GM12878 (cell line): ENCODE data around the gene ACTN3. TPM values are rescaled to one million over a fixed set of nuclear protein-coding genes. Genes with fewer than 3 reads are reported as not detected.

Experiments used
- ATAC-seq: fragments of 200-7000 bp; cut with Tn5 transposase; 3 replicates; pipeline ENCODE4 v1.9.1; 2020; ENCODE audit warnings: mild to moderate bottlenecking, moderate library complexity
- BruUV-seq: library from RNA; stranded (reverse); fragments of 400-500 nt; replicated peaks from 2 replicates; lab custom pipeline; 2021; lab: Mats Ljungman, UMichigan
- CTCF ChIA-PET: fragments of 300-600 bp; sonication (Branson Sonifier 250); formaldehyde crosslinking; extraction: SDS; loops from one replicate; lab custom pipeline; 2021; ENCODE audit warnings: inconsistent platforms; lab: Yijun Ruan, JAX
- POLR2A ChIA-PET: fragments of 350-600 bp; formaldehyde crosslinking; extraction: SDS; loops from one replicate; lab custom pipeline; 2021; ENCODE audit warnings: inconsistent platforms; lab: Charles Lee
- RAD21 ChIA-PET: fragments of 300-600 bp; sonication (Branson Sonifier 250); formaldehyde crosslinking; loops from one replicate; lab custom pipeline; 2023; ENCODE audit warnings: antibody characterized with exemption; ENCODE audit not compliant: unreplicated experiment; lab: Charles Lee
- SMC1A ChIA-PET: fragments of 300-600 bp; sonication (Branson Sonifier 250); formaldehyde crosslinking; loops from one replicate; lab custom pipeline; 2023; ENCODE audit not compliant: unreplicated experiment, uncharacterized antibody; lab: Charles Lee
- DNase-seq: peaks from one replicate; pipeline ENCODE4 v3.0.0-alpha.2; 2011; ENCODE audit warnings: low read depth, low spot score
- FAIRE-seq: peaks from 3 replicates; lab custom pipeline; 2011; peaks lifted over from hg19 to GRCh38; lab: Jason Lieb, UNC
- H2AFZ ChIP-seq: 2 replicates; pipeline ENCODE4 v1.6.0; 2011; ENCODE audit warnings: low read depth, low read length, control low read depth; ENCODE audit not compliant: control insufficient read depth
- H3K27ac ChIP-seq: 2 replicates; pipeline ENCODE4 v1.5.1; 2011; ENCODE audit warnings: control low read depth; ENCODE audit not compliant: control insufficient read depth, insufficient read depth
- H3K27me3 ChIP-seq, 2 experiments: replicated peaks in 1 of 2; 2 replicates each; pipeline versions ENCODE4 v1.6.0 to v1.6.1; 2011; ENCODE audit warnings: low read length in 1 of 2; ENCODE audit not compliant: control insufficient read depth in 2 of 2, insufficient read depth in 2 of 2
- H3K36me3 ChIP-seq, 2 experiments: 2 replicates each; pipeline ENCODE4 v1.5.1; 2011; ENCODE audit warnings: low read length in 1 of 2; ENCODE audit not compliant: control insufficient read depth in 2 of 2, insufficient read depth in 2 of 2
- H3K4me1 ChIP-seq: 2 replicates; pipeline ENCODE4 v1.6.1; 2011; ENCODE audit warnings: mild to moderate bottlenecking, low read length, moderate library complexity, mixed read lengths; ENCODE audit not compliant: control insufficient read depth, insufficient read depth
- H3K4me2 ChIP-seq: 2 replicates; pipeline ENCODE4 v1.6.0; 2011; ENCODE audit warnings: control low read depth; ENCODE audit not compliant: control insufficient read depth, insufficient read depth
- H3K4me3 ChIP-seq: fragments of 200-600 bp; sonication (generic); 2 replicates; pipeline ENCODE4 v1.5.1; 2016
- H3K79me2 ChIP-seq: 2 replicates; pipeline ENCODE4 v1.6.0; 2011; ENCODE audit warnings: low read length; ENCODE audit not compliant: control insufficient read depth, insufficient read depth
- H3K9ac ChIP-seq: 2 replicates; pipeline ENCODE4 v1.8.0; 2011; ENCODE audit warnings: low read length, control low read depth, mixed read lengths; ENCODE audit not compliant: control insufficient read depth, insufficient read depth
- H3K9me3 ChIP-seq: replicated peaks from 3 replicates; pipeline ENCODE4 v1.5.1; 2011; ENCODE audit warnings: mild to moderate bottlenecking, low read length; ENCODE audit not compliant: control insufficient read depth, insufficient read depth
- H4K20me1 ChIP-seq: 2 replicates; pipeline ENCODE4 v1.6.0; 2011; ENCODE audit not compliant: control insufficient read depth, insufficient read depth
- ESRRA ChIP-seq: IDR thresholded peaks from 2 replicates; pipeline ENCODE4 v1.6.1; 2012; ENCODE audit warnings: mild to moderate bottlenecking, low read length, improper control_type of control experiment
- ETV6 ChIP-seq, 2 experiments: fragments of 450-650 bp in 1 of 2; IDR thresholded peaks in 1 of 2; conservative IDR thresholded peaks in 1 of 2; 2 replicates each; pipeline ENCODE4 v1.6.1; 2014; ENCODE audit warnings: antibody characterized with exemption in 1 of 2, borderline replicate concordance in 1 of 2, low read depth in 1 of 2, mild to moderate bottlenecking in 1 of 2, moderate library complexity in 1 of 2
- IKZF2 ChIP-seq, 2 experiments: fragments of 450-650 bp; IDR thresholded peaks; 2 replicates each; pipeline ENCODE4 v1.6.1; 2017; ENCODE audit warnings: mild to moderate bottlenecking in 2 of 2, moderate library complexity in 2 of 2
- PBX3 ChIP-seq: IDR thresholded peaks from 2 replicates; pipeline ENCODE4 v1.6.1; 2011; ENCODE audit warnings: mild to moderate bottlenecking, low read depth, low read length, moderate library complexity; ENCODE audit not compliant: insufficient replicate concordance
- SKIL ChIP-seq: fragments of 450-650 bp; IDR thresholded peaks from 2 replicates; pipeline ENCODE4 v1.6.1; 2017; ENCODE audit warnings: mild to moderate bottlenecking, low read depth, inconsistent platforms; ENCODE audit not compliant: poor library complexity, severe bottlenecking
- ZNF207 ChIP-seq: fragments of 450-650 bp; IDR thresholded peaks from 2 replicates; pipeline ENCODE4 v1.6.1; 2014; ENCODE audit warnings: antibody characterized with exemption, mild to moderate bottlenecking, borderline replicate concordance
- WGBS: methylation state at CpG from one replicate; pipeline ENCODE4 v1.1.6; 2016; ENCODE audit warnings: low lambda C conversion rate; ENCODE audit not compliant: insufficient replicate concordance, insufficient coverage; ENCODE audit errors: missing lambda C conversion rate; 5-methylcytosine and 5-hydroxymethylcytosine counted together
- in situ Hi-C: fragments of 300-500 bp; cut with MboI; formaldehyde crosslinking; loops from 9 replicates; pipeline ENCODE4 v1.14.3; 2018; ENCODE audit warnings: mixed read lengths
- intact Hi-C: fragments of 100-400 bp; cut with micrococcal nuclease; formaldehyde crosslinking; loops from one replicate; pipeline ENCODE4 v1.14.2; 2022; ENCODE audit not compliant: unreplicated experiment
- polyA plus RNA-seq, 11 experiments: library from polyadenylated mRNA; depleted of rRNA in 4 of 11; unstranded in 6 of 11; stranded (reverse) in 5 of 11; fragments of >200 nt; fragmentation: Nextera tagmentation in 4 of 11; fragmentation: Illumina TruSeq in 1 of 11; extraction: Ambion mirVana in 4 of 11; extraction: Trizol in 1 of 11; gene quantifications; 1 replicate in 1 of 11; 2 replicates in 10 of 11; pipeline versions ENCODE4 v1.2.1 to v1.2.3, GENCODE V29; 2011 to 2016; ENCODE audit warnings: inconsistent platforms in 2 of 11, missing spikeins in 2 of 11, low read depth in 1 of 11
- total RNA-seq, 4 experiments: library from RNA; depleted of rRNA in 3 of 4; stranded (reverse); fragments of >200 nt in 3 of 4; fragmentation: Illumina TruSeq in 1 of 4; extraction: Trizol in 1 of 4; gene quantifications; 2 replicates each; pipeline versions ENCODE4 v1.2.1 to v1.2.3, GENCODE V29; 2013 to 2021

ACTN3 gene
- total and polyA plus RNA-seq, 10 of the 15 experiments (the other 5 are each of a cell fraction or from before 2014, with no cell fraction given) = 0.06 to 0.67 (median 0.17) TPM; not detected in 3

DNA sequence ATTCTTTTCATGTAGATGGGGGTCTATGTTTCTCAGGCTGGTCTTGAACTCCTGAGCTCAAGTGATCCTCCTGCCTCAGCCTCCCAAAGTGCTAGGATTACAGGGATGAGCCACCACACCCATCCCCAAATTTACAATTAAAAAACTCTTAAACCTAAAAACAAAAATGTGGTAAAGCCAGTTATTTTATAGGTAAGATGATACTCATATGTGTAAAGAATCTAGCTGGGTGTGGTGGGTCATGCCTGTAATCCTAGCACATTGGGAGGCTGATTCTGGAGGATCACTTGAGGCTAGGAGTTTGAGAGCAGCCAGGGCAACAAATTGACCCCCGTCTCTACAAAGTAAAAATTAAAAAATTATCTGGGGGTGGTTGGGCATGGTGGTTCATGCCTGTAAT is 65.8 kb downstream of the ACTN3 start:
- Histone ChIP-seq H4K20me1 (peaks cover 2% of the 10 kb centered on the region), H3K36me3 (no peaks in the 10 kb centered on the region), H3K4me1 (peaks cover 32% of the 10 kb centered on the region), H3K4me3 (no peak overlapping the region), H3K79me2 (peaks cover 18% of the 10 kb centered on the region), H3K4me2 (no peak overlapping the region), H3K27me3 (no peaks in the 10 kb centered on the region), H2AFZ (no peak overlapping the region), H3K9me3 (no peaks in the 10 kb centered on the region), H3K27ac (no peak overlapping the region), H3K9ac (no peak overlapping the region)
- no peak for ATAC-seq
- FAIRE-seq = no peak
- RAD21 ChIA-PET = interaction anchor here (1.3 to 1.4 kb wide), 2 partner anchors 26 to 33 kb away, joined by 3 to 4 read pairs; partner anchors contain the start of gene RBM4
- 100% methylated on average over 1 of the region's 1 CpG for WGBS
- no TSS peak for BruUV-seq
- CTCF ChIA-PET = interaction anchor here (0.8 to 1.4 kb wide), 3 partner anchors 14 to 66 kb away, joined by 3 to 4 read pairs (median 3); partner anchors contain the start of genes CCDC87 and ZDHHC24
- SMC1A ChIA-PET = interaction anchor here (2.3 to 2.9 kb wide), 2 partner anchors 26 to 65 kb away, joined by 10 to 12 read pairs; partner anchors contain the start of genes RBM4 and RBM4B
- in situ Hi-C loops = no loop called here
- intact Hi-C loops = no loop called here
- POLR2A ChIA-PET = interaction anchor here (1.1 to 1.2 kb wide), 3 partner anchors 9 to 65 kb away, joined by 3 to 6 read pairs (median 3); no protein-coding TSS in a partner anchor
- no peak for TF ChIP-seq PBX3
- TF ChIP-seq SKIL = no peak
- TF ChIP-seq ZNF207 = no peak
- no peak for TF ChIP-seq ESRRA
- no peak for TF ChIP-seq IKZF2 (IDR thresholded peaks at IDR 0.05)
- TF ChIP-seq ETV6 (conservative IDR thresholded peaks at IDR 0.05 in 1 of 2, IDR thresholded peaks at IDR 0.05 in 1 of 2; ENCODE audit: borderline replicate concordance in 1 of 2, low read depth in 1 of 2) = no peak
- no peak for DNase-seq

Other genes starting within 250 kb of the ACTN3 start
Only the 7 nearest of the 18 such genes appear.
- 114 and 117 TPM in 2 replicates for gene DPP3, start 66.5 kb upstream of the ACTN3 start, total RNA-seq (2014; rRNA removed)
- gene DPP3, start 66.5 kb upstream of the ACTN3 start, total RNA-seq (2014; rRNA removed; fragmentation: Illumina TruSeq; extraction: Trizol) = 44.6 and 47.9 TPM in 2 replicates
- 86.4 and 102 TPM in 2 replicates for gene DPP3, start 66.5 kb upstream of the ACTN3 start, total RNA-seq (2021)
- 34.9 and 73.1 TPM in 2 replicates for gene DPP3, start 66.5 kb upstream of the ACTN3 start, polyA plus RNA-seq (2011; rRNA removed)
- gene DPP3, start 66.5 kb upstream of the ACTN3 start, polyA plus RNA-seq (2014; fragmentation: Illumina TruSeq; extraction: Trizol) = 33.5 and 51.2 TPM in 2 replicates
- gene DPP3, start 66.5 kb upstream of the ACTN3 start, polyA plus RNA-seq (2014; fragmentation: Nextera tagmentation; extraction: Ambion mirVana) = 1 to 10 TPM; 6.0 to 6.3 TPM
- 79.7 and 83.1 TPM in 2 replicates for gene DPP3, start 66.5 kb upstream of the ACTN3 start, polyA plus RNA-seq (2014; rRNA removed)
- gene DPP3, start 66.5 kb upstream of the ACTN3 start, polyA plus RNA-seq (2016; fragmentation: Nextera tagmentation; extraction: Ambion mirVana) = 10 to 100 TPM; 85.6 to 95.7 TPM
- gene BBS1, start 36.3 kb upstream of the ACTN3 start, total RNA-seq (2014; rRNA removed) = 9.0 and 10.7 TPM in 2 replicates
- 6.5 TPM in 2 replicates for gene BBS1, start 36.3 kb upstream of the ACTN3 start, total RNA-seq (2014; rRNA removed; fragmentation: Illumina TruSeq; extraction: Trizol)
- 9.9 and 13.1 TPM in 2 replicates for gene BBS1, start 36.3 kb upstream of the ACTN3 start, total RNA-seq (2021)
- 9.1 and 12.1 TPM in 2 replicates for gene BBS1, start 36.3 kb upstream of the ACTN3 start, polyA plus RNA-seq (2011; rRNA removed)
- gene BBS1, start 36.3 kb upstream of the ACTN3 start, polyA plus RNA-seq (2014; fragmentation: Illumina TruSeq; extraction: Trizol) = 7.0 and 9.0 TPM in 2 replicates
- 1 to 10 TPM; 2.5 to 3.1 TPM for gene BBS1, start 36.3 kb upstream of the ACTN3 start, polyA plus RNA-seq (2014; fragmentation: Nextera tagmentation; extraction: Ambion mirVana)
- gene BBS1, start 36.3 kb upstream of the ACTN3 start, polyA plus RNA-seq (2014; rRNA removed) = 12.9 and 14.7 TPM in 2 replicates
- gene BBS1, start 36.3 kb upstream of the ACTN3 start, polyA plus RNA-seq (2016; fragmentation: Nextera tagmentation; extraction: Ambion mirVana) = 1 to 10 TPM; 6.7 to 8.3 TPM
- gene ZDHHC24, start 855 bp upstream of the ACTN3 start, total RNA-seq (2014; rRNA removed) = 10.7 and 13.2 TPM in 2 replicates
- gene ZDHHC24, start 855 bp upstream of the ACTN3 start, total RNA-seq (2014; rRNA removed; fragmentation: Illumina TruSeq; extraction: Trizol) = 2.6 and 2.9 TPM in 2 replicates
- 13.5 and 17.5 TPM in 2 replicates for gene ZDHHC24, start 855 bp upstream of the ACTN3 start, total RNA-seq (2021)
- gene ZDHHC24, start 855 bp upstream of the ACTN3 start, polyA plus RNA-seq (2011; rRNA removed) = 3.4 and 4.8 TPM in 2 replicates
- 2.0 and 2.3 TPM in 2 replicates for gene ZDHHC24, start 855 bp upstream of the ACTN3 start, polyA plus RNA-seq (2014; fragmentation: Illumina TruSeq; extraction: Trizol)
- under 1 TPM; 0.86 to 0.89 TPM for gene ZDHHC24, start 855 bp upstream of the ACTN3 start, polyA plus RNA-seq (2014; fragmentation: Nextera tagmentation; extraction: Ambion mirVana)
- gene ZDHHC24, start 855 bp upstream of the ACTN3 start, polyA plus RNA-seq (2014; rRNA removed) = 8.8 and 12.8 TPM in 2 replicates
- gene ZDHHC24, start 855 bp upstream of the ACTN3 start, polyA plus RNA-seq (2016; fragmentation: Nextera tagmentation; extraction: Ambion mirVana) = 10 to 100 TPM; 12.6 to 14.2 TPM
- gene CTSF, start 21.7 kb downstream of the ACTN3 start, total RNA-seq (2014; rRNA removed) = 0.11 TPM in 1 of 2 replicates, not detected in the other
- gene CTSF, start 21.7 kb downstream of the ACTN3 start, total RNA-seq (2014; rRNA removed; fragmentation: Illumina TruSeq; extraction: Trizol) = 0.09 and 0.22 TPM in 2 replicates
- gene CTSF, start 21.7 kb downstream of the ACTN3 start, total RNA-seq (2021) = 0.29 and 0.33 TPM in 2 replicates
- 0.24 and 0.30 TPM in 2 replicates for gene CTSF, start 21.7 kb downstream of the ACTN3 start, polyA plus RNA-seq (2011; rRNA removed)
- gene CTSF, start 21.7 kb downstream of the ACTN3 start, polyA plus RNA-seq (2014; fragmentation: Illumina TruSeq; extraction: Trizol) = not detected in 2 replicates
- gene CTSF, start 21.7 kb downstream of the ACTN3 start, polyA plus RNA-seq (2014; fragmentation: Nextera tagmentation; extraction: Ambion mirVana) = not detected
- 0.05 and 0.41 TPM in 2 replicates for gene CTSF, start 21.7 kb downstream of the ACTN3 start, polyA plus RNA-seq (2014; rRNA removed)
- under 1 TPM in 1 of 2 experiments, not detected in 1; 0.15 TPM for gene CTSF, start 21.7 kb downstream of the ACTN3 start, polyA plus RNA-seq (2016; fragmentation: Nextera tagmentation; extraction: Ambion mirVana)
- gene CCDC87, start 46.2 kb downstream of the ACTN3 start, total RNA-seq (2014; rRNA removed) = 0.17 TPM in 1 of 2 replicates, not detected in the other
- gene CCDC87, start 46.2 kb downstream of the ACTN3 start, total RNA-seq (2014; rRNA removed; fragmentation: Illumina TruSeq; extraction: Trizol) = 0.09 TPM in 1 of 2 replicates, not detected in the other
- 0.08 and 0.13 TPM in 2 replicates for gene CCDC87, start 46.2 kb downstream of the ACTN3 start, total RNA-seq (2021)
- 0.04 TPM in 1 of 2 replicates, not detected in the other for gene CCDC87, start 46.2 kb downstream of the ACTN3 start, polyA plus RNA-seq (2011; rRNA removed)
- gene CCDC87, start 46.2 kb downstream of the ACTN3 start, polyA plus RNA-seq (2014; fragmentation: Illumina TruSeq; extraction: Trizol) = 0.07 TPM in 1 of 2 replicates, not detected in the other
- gene CCDC87, start 46.2 kb downstream of the ACTN3 start, polyA plus RNA-seq (2014; fragmentation: Nextera tagmentation; extraction: Ambion mirVana) = under 1 TPM in 1 of 2 experiments, not detected in 1; 0.02 TPM
- gene CCDC87, start 46.2 kb downstream of the ACTN3 start, polyA plus RNA-seq (2014; rRNA removed) = not detected in 2 replicates
- under 1 TPM in 1 of 2 experiments, not detected in 1; 0.11 TPM for gene CCDC87, start 46.2 kb downstream of the ACTN3 start, polyA plus RNA-seq (2016; fragmentation: Nextera tagmentation; extraction: Ambion mirVana)
- gene CCS, start 46.3 kb downstream of the ACTN3 start, total RNA-seq (2014; rRNA removed) = 35.8 and 40.6 TPM in 2 replicates
- gene CCS, start 46.3 kb downstream of the ACTN3 start, total RNA-seq (2014; rRNA removed; fragmentation: Illumina TruSeq; extraction: Trizol) = 25.3 and 25.8 TPM in 2 replicates
- 33.8 and 35.3 TPM in 2 replicates for gene CCS, start 46.3 kb downstream of the ACTN3 start, total RNA-seq (2021)
- 10.9 and 15.7 TPM in 2 replicates for gene CCS, start 46.3 kb downstream of the ACTN3 start, polyA plus RNA-seq (2011; rRNA removed)
- gene CCS, start 46.3 kb downstream of the ACTN3 start, polyA plus RNA-seq (2014; fragmentation: Illumina TruSeq; extraction: Trizol) = 7.0 and 20.5 TPM in 2 replicates
- 1 to 10 TPM; 1.5 to 7.6 TPM for gene CCS, start 46.3 kb downstream of the ACTN3 start, polyA plus RNA-seq (2014; fragmentation: Nextera tagmentation; extraction: Ambion mirVana)
- 44.2 and 46.6 TPM in 2 replicates for gene CCS, start 46.3 kb downstream of the ACTN3 start, polyA plus RNA-seq (2014; rRNA removed)
- 10 to 100 TPM; 41.9 to 44.1 TPM for gene CCS, start 46.3 kb downstream of the ACTN3 start, polyA plus RNA-seq (2016; fragmentation: Nextera tagmentation; extraction: Ambion mirVana)
- 51.2 and 63.3 TPM in 2 replicates for gene RBM14, start 69.7 kb downstream of the ACTN3 start, total RNA-seq (2014; rRNA removed)
- gene RBM14, start 69.7 kb downstream of the ACTN3 start, total RNA-seq (2014; rRNA removed; fragmentation: Illumina TruSeq; extraction: Trizol) = 30.6 and 34.4 TPM in 2 replicates
- gene RBM14, start 69.7 kb downstream of the ACTN3 start, total RNA-seq (2021) = 114 and 133 TPM in 2 replicates
- gene RBM14, start 69.7 kb downstream of the ACTN3 start, polyA plus RNA-seq (2011; rRNA removed) = 18.1 and 29.0 TPM in 2 replicates
- gene RBM14, start 69.7 kb downstream of the ACTN3 start, polyA plus RNA-seq (2014; fragmentation: Illumina TruSeq; extraction: Trizol) = 33.3 and 34.4 TPM in 2 replicates
- gene RBM14, start 69.7 kb downstream of the ACTN3 start, polyA plus RNA-seq (2014; fragmentation: Nextera tagmentation; extraction: Ambion mirVana) = 10 to 100 TPM in 1 of 2 experiments, 1 to 10 TPM in 1; 5.4 to 16.1 TPM
- 54.6 and 59.2 TPM in 2 replicates for gene RBM14, start 69.7 kb downstream of the ACTN3 start, polyA plus RNA-seq (2014; rRNA removed)
- 100 to 1,000 TPM; 138 to 140 TPM for gene RBM14, start 69.7 kb downstream of the ACTN3 start, polyA plus RNA-seq (2016; fragmentation: Nextera tagmentation; extraction: Ambion mirVana)